HG03521 (cell line): Measurements from ENCODE around the gene DNAJB8.

Source experiments
- ATAC-seq: cut with Tn5 transposase; IDR thresholded peaks from one replicate; pipeline ENCODE4 v1.9.1; 2021; ENCODE audit warnings: mild to moderate bottlenecking, moderate library complexity; ENCODE audit not compliant: unreplicated experiment

DNAJB8 gene

GRCh38 chr3:128484404-128485281 lies 18.0 kb upstream of the DNAJB8 start:
- ATAC-seq: no peak

GRCh38 chr3:128483657-128484403 lies 17.1 kb upstream of the DNAJB8 start:
- no peak for ATAC-seq

GRCh38 chr3:128482666-128483656 lies 16.3 kb upstream of the DNAJB8 start:
- ATAC-seq: no peak

GRCh38 chr3:128482175-128482574 lies 15.5 kb upstream of the DNAJB8 start:
- no peak for ATAC-seq

GRCh38 chr3:128481438-128481942 lies 14.8 kb upstream of the DNAJB8 start:
- no peak for ATAC-seq

- ATAC-seq: no peak
Measured at GRCh38 chr3:128480717-128481437, 14.2 kb upstream of the DNAJB8 start.

- no peak for ATAC-seq
Measured at GRCh38 chr3:128480278-128480677, 13.6 kb upstream of the DNAJB8 start.

- ATAC-seq: no peak
Measured at GRCh38 chr3:128479558-128480086, 12.9 kb upstream of the DNAJB8 start.

GRCh38 chr3:128478576-128479506 lies 12.2 kb upstream of the DNAJB8 start:
- no peak for ATAC-seq

GRCh38 chr3:128476659-128477058 lies 10.0 kb upstream of the DNAJB8 start:
- no peak for ATAC-seq

- ATAC-seq: no peak
Measured at GRCh38 chr3:128475355-128475754, 8.7 kb upstream of the DNAJB8 start.

- ATAC-seq: no peak
Measured at GRCh38 chr3:128473737-128474136, 7.0 kb upstream of the DNAJB8 start.

- ATAC-seq: no peak
Measured at GRCh38 chr3:128473180-128473519, 6.5 kb upstream of the DNAJB8 start.

GRCh38 chr3:128472449-128473179 lies 5.9 kb upstream of the DNAJB8 start:
- no peak for ATAC-seq

GRCh38 chr3:128471720-128472119 lies 5.0 kb upstream of the DNAJB8 start:
- ATAC-seq: no peak

GRCh38 chr3:128471110-128471509 lies 4.4 kb upstream of the DNAJB8 start:
- no peak for ATAC-seq

- no peak for ATAC-seq
Measured at GRCh38 chr3:128470134-128470899, 3.6 kb upstream of the DNAJB8 start.
